PC-3 (cell line): Measurements from ENCODE around the gene NUDT4B.
"Not testable (repeated sequence)": the region's sequence is repeated elsewhere in the genome, so short reads cannot be mapped to it uniquely, and the experiment has no call there.

Experiments used
- CTCF ChIP-seq: fragments of 300-600 bp; sonication (generic); conservative IDR thresholded peaks from 2 replicates; pipeline ENCODE4 v1.5.1; 2017; ENCODE audit warnings: antibody characterized with exemption, low read depth, mild to moderate bottlenecking, low read length
- EZH2 ChIP-seq: fragments of 300-600 bp; sonication (generic); IDR thresholded peaks from one replicate; pipeline ENCODE4 v1.6.1; 2017; ENCODE audit warnings: antibody characterized with exemption, mild to moderate bottlenecking, low read length; ENCODE audit not compliant: unreplicated experiment
- EZH2phosphoT487 ChIP-seq: fragments of 300-600 bp; sonication (generic); IDR thresholded peaks from 2 replicates; pipeline ENCODE4 v1.6.1; 2018; ENCODE audit warnings: mild to moderate bottlenecking, antibody characterized with exemption, low read length, borderline replicate concordance

DNA sequence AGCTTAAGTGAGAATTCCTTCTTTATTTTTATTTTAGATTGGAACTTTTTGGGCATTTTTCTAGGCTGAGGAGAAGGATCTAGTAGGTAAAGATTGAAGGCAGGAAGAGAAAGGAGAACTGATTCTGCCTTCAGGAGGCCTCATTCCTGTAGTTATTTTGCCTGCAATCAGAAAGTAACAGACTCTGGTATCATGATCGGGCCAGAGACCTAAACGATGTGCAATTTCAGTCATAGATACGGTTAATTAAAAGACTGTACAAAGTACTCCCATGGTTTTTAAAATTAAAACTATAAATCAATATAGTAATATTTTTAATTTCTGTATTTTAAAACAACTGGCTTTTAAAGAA lies 14.3 kb upstream of the NUDT4B start:
- TF ChIP-seq EZH2, EZH2phosphoT487, CTCF: not testable (repeated sequence)
